ENCODE results near the gene SLC30A10. TPM values are rescaled to one million over a fixed set of nuclear protein-coding genes. Genes with fewer than 3 reads are reported as not detected.

SLC30A10 gene
- polyA plus RNA-seq, 1 experiment: not detected

- POLR2A ChIA-PET: no interaction called here
- no peaks in the 10 kb centered on the region for H3K9me3 ChIP-seq (ENCODE audit: control insufficient read depth, insufficient read depth, low read length)
- CTCF ChIA-PET: no interaction called here
- no peak overlapping the region for H3K27ac ChIP-seq (ENCODE audit: low read depth, low read length)
- H3K27me3 ChIP-seq (ENCODE audit: control insufficient read depth, insufficient read depth, low read length): peaks cover 3% of the 10 kb centered on the region
- no peak overlapping the region for H3K4me3 ChIP-seq (ENCODE audit: low read depth, low read length)
- DNase-seq (ENCODE audit: low read depth, low spot score): no peak
- no peak for TF ChIP-seq CTCF (IDR thresholded peaks at IDR 0.05; ENCODE audit: low read depth, low read length)
These were observed 15.2 kb downstream of the SLC30A10 start for GRCh38 chr1:219913005-219913770.

GRCh38 chr1:219910716-219911115 is 17.6 kb downstream of the SLC30A10 start:
- H3K27ac ChIP-seq (ENCODE audit: low read depth, low read length): no peak overlapping the region
- no peak overlapping the region for H3K4me3 ChIP-seq (ENCODE audit: low read depth, low read length)
- peaks cover 3% of the 10 kb centered on the region for H3K27me3 ChIP-seq (ENCODE audit: control insufficient read depth, insufficient read depth, low read length)
- no peak for TF ChIP-seq CTCF (IDR thresholded peaks at IDR 0.05; ENCODE audit: low read depth, low read length)
- no peaks in the 10 kb centered on the region for H3K9me3 ChIP-seq (ENCODE audit: control insufficient read depth, insufficient read depth, low read length)
- DNase-seq (ENCODE audit: low read depth, low spot score): no peak
- ChIA-PET POLR2A (no interaction called here), CTCF (no interaction called here)

- Histone ChIP-seq H3K27me3 (ENCODE audit: control insufficient read depth, insufficient read depth, low read length) (peaks cover 3% of the 10 kb centered on the region), H3K4me3 (ENCODE audit: low read depth, low read length) (no peak overlapping the region), H3K27ac (ENCODE audit: low read depth, low read length) (no peak overlapping the region), H3K9me3 (ENCODE audit: control insufficient read depth, insufficient read depth, low read length) (no peaks in the 10 kb centered on the region)
- POLR2A ChIA-PET: no interaction called here
- CTCF ChIA-PET: no interaction called here
- DNase-seq (ENCODE audit: low read depth, low spot score): no peak
- TF ChIP-seq CTCF (IDR thresholded peaks at IDR 0.05; ENCODE audit: low read depth, low read length): no peak
These were observed 18.9 kb downstream of the SLC30A10 start for GRCh38 chr1:219909476-219909875.

- no peak for TF ChIP-seq CTCF (IDR thresholded peaks at IDR 0.05; ENCODE audit: low read depth, low read length)
- ChIA-PET POLR2A (no interaction called here), CTCF (no interaction called here)
- no peak for DNase-seq (ENCODE audit: low read depth, low spot score)
- no peaks in the 10 kb centered on the region for H3K9me3 ChIP-seq (ENCODE audit: control insufficient read depth, insufficient read depth, low read length)
- no peaks in the 10 kb centered on the region for H3K27me3 ChIP-seq (ENCODE audit: control insufficient read depth, insufficient read depth, low read length)
- no peak overlapping the region for H3K4me3 ChIP-seq (ENCODE audit: low read depth, low read length)
- H3K27ac ChIP-seq (ENCODE audit: low read depth, low read length): no peak overlapping the region
These were observed 20.2 kb downstream of the SLC30A10 start for GRCh38 chr1:219908170-219908569.

- POLR2A ChIA-PET: no interaction called here
- no peak for DNase-seq (ENCODE audit: low read depth, low spot score)
- Histone ChIP-seq H3K4me3 (ENCODE audit: low read depth, low read length) (no peak overlapping the region), H3K27me3 (ENCODE audit: control insufficient read depth, insufficient read depth, low read length) (no peaks in the 10 kb centered on the region), H3K27ac (ENCODE audit: low read depth, low read length) (no peak overlapping the region), H3K9me3 (ENCODE audit: control insufficient read depth, insufficient read depth, low read length) (no peaks in the 10 kb centered on the region)
- no peak for TF ChIP-seq CTCF (IDR thresholded peaks at IDR 0.05; ENCODE audit: low read depth, low read length)
- CTCF ChIA-PET: no interaction called here
These were observed 20.6 kb downstream of the SLC30A10 start for GRCh38 chr1:219907772-219908070.
